Effector CD8-positive, alpha-beta T cell (primary cell): ENCODE data around the gene USP2.

Source experiments
- DNase-seq: peaks from one replicate; lab custom pipeline; 2025; lab: John Stamatoyannopoulos, UW

The USP2 gene

DNA sequence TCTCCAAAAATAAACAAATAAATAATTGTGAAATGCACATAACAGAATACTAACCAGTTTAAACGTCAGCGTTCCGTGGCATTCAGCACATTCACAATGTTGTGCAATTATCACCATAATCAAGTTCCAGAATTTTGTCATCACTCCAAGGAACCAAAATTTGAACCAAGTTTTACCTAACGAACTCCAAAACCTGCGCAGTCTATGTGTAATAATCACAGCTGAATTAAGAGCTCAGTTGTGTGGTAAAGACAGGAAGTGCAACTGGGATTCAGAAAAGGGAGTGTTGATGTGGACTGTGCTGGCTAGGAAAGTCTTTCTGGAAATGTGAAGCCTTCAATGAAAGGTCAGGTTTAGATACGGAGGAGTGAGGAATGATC, 59.1 kb downstream of the USP2 start:
- no peak for DNase-seq

DNA sequence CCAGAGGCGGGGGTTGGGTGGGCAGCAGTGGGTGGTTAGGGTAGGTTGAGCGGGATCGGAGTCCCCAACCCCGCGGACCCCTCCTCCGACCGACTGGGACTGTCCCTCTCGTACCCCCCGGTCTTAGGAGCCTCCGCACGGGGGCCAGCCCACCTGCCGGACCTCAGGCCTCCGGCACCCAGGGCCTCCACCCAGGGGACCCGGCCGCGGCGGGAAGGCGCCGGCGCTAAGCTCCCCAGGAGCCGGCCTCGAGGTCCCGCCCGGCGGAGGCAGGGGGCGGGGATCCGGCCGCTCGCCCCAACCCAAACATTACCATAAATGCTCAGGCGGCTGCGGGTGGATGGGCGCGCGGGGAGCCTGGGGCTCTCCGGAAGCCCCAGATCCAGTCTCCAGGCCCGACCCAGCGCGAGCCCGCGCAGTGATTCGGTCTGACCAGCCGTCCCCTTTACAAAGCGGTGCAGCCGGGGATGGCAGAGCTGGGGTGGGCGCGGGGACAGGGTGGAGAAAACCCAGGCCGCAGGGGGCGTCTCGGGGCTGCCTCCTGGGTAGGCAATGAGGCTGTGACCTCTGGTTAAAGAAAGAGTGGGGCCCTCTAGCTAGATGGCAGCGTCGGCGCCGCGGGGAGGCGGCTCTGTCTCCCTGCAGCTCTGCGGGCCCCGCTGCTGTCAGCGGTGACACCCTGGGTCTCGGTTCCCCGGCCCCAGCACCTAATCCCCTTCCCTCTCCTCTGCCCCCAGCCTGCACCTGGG, 60.5 kb downstream of the USP2 start:
- peak; percentile 22 for DNase-seq

DNA sequence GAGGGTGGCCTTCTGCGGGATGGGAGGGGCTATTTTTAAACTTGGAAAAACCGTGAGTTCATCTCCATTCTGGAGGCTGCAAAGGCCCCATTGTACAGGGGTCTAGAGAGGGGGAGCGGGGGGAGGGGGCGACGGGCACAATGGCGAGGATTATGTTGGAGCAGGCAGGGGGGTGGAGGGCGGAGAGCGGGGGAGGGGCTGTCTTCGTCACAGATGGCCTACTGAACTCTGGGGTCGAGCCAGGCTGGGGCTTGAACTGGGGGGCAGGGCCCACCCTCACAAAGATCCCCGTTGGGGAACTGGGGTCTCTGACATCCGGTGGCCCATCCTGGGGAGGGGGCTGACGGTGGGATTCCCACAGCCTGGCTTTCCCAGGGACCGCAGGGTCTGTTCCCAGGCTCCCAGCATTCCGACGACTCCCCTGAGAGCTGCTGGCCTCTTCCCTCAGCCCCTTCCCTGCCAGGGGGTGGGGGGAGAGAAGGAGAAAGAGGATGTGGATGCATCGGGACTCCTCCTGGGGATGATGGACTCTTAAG, 61.2 kb downstream of the USP2 start:
- DNase-seq: no peak

DNA sequence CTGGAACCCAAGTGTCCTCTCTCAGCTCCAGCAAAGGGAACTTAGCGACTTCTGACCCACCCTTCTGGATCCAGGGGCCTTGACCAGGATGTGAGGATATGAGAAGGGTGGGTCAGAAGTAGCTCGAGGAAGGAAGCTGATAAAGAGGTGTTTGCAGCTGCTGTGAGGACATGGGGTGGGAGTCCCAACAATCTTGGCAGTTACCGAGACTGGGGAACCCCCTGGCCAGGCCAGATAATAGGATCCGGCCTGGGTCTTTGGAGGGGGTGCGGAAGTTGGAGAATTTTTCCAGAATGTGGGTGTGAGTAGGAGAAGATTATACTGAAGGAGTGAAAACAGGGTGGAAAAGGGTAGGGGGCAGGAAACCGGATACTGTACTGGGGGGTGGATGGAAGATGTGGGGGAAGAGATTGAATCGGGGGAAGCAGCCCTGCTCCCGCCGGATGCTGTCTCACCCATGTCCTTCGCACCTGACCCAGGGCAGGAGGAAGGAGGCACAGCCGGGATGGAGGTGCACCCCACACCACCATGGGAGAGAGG, 61.7 kb downstream of the USP2 start:
- DNase-seq: no peak

DNA sequence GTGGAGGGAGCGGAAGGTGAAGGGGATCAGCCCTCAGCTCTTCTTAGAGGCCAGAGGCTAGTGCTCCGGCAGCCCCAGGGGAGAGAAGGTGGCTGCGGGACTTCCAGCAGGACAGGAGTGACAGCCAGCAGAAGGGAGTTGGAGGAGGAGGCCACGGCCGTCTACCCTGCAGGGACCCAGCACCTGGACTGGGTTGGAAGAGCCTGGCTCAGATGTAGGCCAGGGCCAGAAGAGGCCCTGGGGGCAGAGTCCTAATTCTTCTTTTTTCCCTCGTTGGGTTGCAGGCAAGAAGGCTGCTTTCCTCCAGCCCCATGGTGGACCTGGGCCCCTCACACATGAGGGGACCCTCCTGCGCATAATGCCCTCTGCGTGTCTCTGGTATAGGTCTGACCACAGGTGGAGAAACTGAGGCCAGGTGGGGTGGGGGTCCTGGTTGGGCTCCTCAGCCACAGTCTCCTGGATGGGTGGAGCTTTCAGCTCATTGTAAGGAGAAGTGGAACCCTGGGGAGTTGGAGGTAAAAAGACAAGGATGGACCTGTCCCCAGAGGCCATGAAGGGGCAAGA, 62.3 kb downstream of the USP2 start:
- DNase-seq: no peak

DNA sequence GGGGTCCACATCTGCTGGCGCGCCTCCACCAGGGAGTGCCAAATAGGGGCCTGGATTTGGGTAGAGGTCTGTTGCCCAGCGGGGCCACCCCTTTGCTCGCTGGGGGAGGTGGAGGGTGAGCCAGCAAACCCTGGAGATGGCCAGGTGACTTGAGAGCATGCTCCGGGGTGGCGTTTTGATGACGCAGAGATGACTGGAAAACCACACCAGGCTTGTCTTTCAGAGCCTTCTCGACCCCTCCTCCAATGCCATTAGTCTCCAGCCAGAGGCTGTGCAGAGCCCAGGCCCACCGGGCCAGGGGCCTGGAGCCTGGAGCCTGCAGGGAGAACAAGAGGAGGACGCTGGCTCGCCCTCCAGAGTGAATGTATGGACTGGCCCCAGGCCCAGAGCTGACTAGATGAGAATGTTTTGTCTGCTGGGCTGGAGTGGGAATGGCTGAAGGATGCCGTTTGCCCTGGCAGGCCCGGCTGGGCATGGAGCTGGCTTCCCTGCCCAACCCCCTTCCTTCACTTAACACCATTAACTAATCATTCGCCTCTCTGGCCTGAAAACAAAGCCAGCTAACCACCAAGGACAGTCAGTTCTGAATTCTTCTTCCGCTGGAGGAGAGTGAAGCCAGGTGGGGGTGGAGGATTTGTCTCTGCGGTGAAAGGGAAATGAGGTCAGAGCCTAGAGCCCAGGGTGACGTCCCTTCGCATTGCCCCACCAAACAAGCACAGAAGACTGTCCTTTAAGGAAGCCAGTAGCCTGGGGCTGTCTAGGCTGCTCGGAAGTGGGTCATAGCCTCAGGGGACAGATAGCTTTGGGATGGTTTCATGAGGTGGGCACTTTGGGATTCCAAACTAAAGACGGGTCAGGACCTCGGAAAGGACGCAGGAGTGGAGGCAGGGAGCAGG, 63.0 kb downstream of the USP2 start:
- DNase-seq: no peak

DNA sequence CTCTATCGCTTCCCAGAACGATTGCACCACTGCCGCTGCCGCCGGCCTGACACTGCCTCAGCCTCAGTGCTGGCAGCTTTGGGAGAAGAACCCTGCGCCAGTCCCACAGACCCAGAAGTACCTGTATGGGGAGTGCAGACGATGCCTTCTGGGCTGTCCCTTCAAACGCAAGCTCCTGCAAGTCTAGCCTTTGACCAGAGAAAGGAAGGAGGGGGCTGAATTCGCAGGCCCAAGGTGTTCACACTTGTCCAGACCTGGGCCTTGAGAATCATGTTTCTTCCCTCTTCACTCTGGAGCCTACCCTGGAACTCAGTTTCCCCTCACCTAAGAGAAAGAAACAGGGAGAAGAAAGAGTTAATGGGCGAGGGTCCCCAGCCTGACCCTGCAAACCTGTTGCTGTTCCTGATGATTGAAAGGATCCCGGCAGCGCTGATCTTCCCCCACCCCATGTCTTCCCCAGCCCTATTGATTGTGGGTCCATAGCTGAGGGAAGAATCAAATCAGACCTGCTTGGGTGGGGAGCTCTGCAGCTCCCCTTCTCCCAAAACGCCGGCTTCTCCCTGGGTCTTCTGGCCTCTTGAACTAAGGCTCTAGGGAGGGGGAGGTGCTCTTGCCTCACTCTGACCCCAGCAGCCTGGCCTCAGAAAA, 63.8 kb downstream of the USP2 start:
- DNase-seq: no peak

DNA sequence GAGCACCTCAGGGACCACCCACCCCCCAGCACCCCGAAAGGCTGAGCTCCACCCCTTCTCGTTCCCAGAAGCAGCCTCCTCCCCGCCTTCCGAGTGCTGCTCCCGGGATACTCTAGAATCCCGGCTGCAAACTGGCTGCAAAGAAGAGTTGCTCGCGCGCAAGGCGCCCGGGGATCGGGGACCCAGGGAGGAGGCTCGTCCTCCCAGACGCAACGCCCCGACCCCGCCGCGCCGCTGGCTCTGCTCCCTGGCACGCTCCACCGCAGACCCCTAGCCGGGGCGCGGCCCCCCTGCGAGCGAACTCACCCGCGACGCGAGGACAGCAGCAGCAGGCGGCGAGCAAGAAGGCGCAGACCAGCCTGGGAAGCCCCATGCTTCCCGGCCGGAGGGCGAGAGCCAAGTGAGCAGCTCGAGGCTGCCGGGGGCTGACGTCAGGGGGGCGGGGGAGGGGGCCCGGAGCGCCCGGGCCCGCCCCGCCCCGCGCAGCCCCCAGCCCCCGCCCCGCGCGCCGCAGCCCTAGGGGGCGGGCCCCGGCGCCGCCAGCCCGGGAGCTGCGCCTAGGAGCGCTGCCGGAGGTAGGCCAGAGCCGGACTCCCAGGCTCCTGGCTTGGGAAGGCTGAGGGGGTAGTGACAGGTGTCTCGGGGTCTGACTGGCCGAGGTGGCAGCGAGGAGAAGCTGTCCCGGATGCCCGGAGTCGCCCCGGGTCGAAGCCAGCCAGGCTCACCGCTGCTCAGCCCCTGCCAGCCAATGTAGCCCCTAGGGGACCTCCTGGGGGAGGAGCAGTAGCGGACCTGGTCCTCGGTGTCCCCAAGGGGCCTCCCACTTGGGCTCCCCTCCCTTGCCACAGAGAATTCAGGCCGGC, 64.5 kb downstream of the USP2 start, which contains the start of gene MCAM:
Gene MCAM, minus strand, starts transcription at position 402 of the 863 bp plus-strand sequence. Its CDS starts 29 bp downstream, at position 373.
- DNase-seq: no peak

DNA sequence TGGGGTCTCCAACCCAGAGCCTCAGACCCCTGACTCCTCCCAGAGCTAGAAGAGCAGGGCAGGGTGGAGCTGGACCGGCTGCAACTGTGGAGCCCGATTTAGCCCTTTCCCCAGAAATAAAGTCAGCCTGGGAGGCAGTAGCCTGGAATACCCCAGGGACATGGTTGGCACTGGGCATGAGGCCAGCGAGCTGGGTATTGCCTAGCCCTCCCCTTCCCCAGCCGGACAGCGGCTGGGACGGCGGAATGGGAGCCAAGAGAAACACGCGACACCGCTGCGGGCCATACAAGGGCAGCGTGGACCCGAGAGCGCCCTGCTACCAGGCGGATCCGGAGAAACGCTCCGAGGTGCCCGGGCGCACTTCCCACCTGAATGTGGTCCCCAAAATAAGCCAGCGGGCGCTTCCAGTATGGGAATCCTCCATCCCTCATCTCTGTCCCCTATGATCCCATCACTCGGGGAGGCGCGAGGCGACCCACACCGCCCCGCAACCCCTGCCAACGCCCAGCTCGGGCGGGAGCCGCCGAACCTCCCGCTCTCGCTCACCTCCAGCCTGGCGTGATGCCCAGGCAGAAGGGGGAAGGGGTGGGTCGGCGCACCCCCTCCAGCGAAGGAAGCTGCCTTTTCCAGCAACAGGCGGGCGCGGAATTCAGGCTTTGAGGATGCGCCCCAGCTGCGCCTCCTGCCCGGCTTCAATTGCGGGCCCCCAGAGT, 65.3 kb downstream of the USP2 start:
- no peak for DNase-seq

DNA sequence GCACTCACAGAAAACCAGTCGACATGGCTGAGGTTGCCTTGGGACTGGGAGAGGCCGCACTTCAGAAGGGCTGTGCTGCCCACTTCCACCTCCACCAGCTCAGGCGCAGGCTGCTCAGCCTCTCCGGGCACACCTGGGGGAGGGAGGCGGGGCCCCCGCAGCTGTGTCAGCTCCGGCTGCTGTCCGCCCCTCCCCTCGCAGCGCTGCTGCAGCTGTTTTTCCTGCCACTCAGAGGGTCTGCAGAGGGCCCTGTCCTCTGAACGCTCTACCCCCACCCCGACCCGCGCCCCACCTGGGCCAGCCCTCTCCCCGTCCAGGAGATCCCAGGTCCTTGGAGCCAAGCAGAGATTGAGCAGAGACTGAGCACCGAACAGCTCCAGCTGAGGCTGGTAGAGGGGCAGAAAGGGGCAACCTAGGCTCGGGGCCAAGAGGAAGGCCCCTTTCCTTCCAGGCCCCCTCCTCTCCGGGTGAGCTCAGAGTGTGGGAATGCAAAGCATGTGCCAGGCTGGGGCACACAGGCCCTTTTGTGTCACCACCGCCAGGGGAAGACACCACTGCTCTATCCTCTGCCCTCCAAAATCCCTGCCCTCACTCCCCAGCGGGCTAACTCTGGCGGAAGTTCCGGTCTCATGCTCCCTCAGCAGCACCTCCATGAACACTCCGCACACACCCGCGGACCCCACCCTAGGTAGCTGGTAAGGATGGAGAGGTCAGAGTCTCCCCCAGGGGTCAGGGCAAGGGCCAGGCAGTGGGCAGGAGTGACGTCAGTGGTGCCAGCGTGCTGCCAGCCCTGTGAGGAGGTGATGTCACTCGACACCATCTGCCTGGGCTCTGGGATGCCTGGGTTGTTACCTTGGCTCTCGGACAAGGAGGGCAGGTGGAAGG, 66.1 kb downstream of the USP2 start:
- peak; percentile 24 for DNase-seq

DNA sequence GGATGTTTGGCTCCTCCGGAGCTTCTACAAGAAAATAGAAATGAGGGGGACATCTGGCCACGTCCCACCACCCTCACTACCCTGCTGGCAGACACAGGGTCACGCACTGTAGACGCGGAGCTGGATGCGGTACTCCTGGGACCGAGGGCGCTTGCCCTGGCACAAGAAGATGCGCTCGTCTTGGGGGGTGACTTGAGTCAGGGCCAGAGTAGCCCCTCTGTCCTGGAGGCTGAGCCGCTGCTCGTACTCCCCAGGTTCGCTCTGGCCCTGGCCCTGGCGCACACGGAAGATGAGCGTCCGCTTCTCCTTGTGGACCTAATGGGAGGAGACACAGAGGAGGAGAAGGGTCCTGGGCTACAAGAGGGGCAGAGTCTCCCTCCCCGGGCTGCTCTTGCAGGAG, 66.8 kb downstream of the USP2 start:
- DNase-seq: no peak

DNA sequence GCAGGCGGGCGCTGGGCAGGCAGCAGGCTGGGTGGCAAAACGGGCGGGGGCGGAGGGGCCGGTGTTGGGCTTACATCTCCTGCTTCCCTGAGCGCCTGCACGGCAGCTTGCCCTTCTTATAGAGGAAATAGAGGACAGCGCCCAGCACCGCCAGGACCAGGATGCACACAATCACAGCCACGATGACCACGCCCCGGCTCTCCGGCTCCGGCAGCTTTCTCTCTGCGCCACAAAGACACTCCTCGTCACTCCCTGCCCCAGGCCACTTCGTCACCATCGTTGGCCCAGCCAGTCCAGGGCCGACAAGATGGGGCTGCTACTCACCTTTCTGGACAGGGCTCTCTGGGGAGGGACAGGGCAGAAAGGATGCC, 70.8 kb downstream of the USP2 start:
- no peak for DNase-seq

DNA sequence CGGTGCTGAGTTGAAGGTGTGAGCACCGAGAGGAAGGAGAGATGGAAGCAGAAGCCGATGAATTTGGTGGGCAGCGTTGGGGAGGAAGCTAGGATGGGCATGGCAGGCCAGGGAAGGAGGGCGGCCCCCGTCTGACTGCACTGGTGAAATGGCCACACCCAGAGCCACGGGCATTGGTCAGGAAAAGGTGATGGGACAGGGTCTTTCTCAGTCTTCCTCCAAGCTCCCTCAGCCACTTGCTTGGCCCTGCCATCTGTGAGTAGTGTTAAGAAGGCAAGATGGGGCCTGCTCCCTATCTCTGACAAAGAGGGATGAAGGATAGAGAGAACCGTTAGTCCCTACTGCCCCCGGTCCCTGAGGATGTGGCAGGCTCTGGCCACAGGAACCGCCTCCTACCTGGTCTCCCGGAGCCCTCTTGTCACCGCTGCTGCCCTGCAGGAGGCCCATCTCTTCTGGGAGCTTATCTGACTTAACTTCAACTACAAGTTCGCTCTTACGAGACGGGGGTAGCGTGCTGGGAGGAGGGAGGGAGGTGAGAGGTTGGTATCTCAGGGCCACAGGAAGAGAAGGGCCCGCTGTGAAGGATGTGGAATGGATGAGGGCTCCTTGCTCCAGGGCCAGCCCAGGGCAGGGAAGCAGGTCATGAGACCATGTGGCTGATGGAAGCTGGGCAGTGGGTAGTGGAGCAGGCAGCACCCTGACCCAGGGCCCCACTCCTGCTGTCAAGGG, 71.4 kb downstream of the USP2 start:
- no peak for DNase-seq

DNA sequence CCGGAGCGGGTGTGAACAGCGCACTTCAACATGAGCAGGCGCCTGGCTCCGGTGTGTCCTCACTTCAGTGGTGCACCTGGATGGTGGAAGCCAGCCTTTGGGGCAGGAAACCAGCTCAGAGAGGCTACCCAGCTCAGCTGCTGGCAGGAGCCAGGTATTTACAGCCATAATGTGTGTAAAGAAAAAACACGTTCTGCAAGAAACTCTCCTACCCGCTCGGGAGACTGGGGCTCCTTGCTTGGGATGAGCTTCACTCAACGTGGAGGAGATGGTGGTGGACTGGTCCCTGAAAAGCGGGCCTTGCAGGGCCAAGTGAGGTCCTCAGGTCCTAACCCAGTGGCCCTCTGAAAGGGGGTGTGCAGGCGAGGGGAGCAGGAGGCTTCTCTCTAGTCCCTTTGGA, 72.1 kb downstream of the USP2 start:
- no peak for DNase-seq

DNA sequence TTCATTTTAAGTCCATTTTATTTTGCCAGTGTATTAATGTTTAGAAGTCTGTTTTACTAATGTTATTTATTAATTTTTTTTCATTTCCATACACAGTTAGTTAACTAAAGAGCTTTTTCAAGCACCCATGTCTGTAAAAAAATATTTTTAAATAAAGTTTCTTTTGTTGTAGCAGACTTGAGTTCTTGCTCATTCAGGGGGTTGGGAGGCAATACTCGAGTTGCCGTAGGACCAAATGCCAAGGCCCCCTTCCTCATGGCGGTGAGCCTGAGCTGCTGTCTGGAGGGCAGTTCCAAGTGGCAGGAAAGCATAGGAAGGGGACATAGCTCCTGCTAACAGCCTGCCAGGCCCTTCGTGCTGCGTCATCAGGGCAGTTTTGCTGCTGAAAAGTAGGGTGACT, 73.5 kb downstream of the USP2 start:
- DNase-seq: no peak

DNA sequence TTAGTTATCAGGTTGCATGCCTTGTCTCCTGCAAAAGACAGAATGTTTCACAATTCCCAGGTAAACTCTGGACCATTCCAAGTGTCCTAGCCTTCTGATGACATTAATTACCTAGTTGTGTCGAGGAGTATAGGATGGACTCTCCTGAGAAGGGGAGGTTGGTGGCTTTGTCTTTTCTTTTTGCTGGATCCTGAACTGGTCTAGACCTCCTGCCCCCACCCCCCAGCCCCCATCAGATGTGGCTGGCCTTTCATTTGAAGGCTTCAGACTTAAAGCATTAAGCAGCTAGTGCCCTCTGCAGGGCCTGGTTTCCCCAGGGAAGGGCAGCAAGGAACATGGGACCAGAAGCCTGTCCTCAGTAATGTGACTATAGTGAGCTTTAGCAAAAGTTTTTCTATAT, 74.3 kb downstream of the USP2 start:
- DNase-seq: no peak

DNA sequence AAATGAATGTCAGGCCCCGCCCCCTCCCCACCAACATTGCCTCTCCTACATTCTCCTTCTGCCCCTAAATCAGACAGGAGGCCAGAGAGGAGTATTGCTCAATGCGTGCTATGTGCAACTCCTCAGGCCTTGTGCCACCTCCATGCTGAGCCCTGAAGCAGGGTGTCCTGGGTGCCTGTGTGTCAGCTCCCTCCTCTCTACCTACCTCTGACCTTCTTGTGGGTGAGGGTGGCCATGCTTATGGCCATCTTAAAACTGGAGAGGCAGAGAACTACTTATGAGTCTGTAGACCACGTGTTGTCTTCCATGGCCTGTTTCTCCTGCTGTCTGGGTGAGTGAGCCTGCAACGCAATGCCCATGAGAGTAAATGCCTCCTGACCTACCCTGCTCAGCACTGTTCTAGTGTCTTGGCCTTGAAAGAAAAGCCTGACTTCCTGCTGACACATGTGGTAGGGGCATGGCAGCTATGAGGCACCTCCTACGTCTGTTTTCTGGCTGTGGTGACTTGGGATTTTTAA, 75.1 kb downstream of the USP2 start:
- peak; percentile 27 for DNase-seq
